ENCODE data around the gene DOCK2.

DNA sequence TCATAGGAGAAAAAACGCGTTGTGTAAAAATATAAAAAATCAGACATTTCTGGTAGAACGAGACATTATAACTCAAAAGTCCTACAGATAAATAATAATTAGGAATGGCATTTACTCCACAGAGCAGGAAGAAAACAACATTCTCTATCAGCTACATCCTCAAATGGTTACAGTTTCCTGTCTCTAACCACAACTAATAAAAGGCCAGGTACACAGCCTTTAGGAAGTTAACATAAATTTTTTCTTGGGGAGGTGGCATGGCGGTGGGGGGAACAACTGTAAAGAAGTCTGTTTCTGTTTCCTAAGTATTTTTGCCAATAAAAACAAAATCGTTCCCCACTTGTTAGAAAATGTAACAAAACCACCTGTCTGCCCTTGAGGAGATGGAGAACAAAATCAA, 298.7 kb downstream of the DOCK2 start:
- TF ChIP-seq, protein P1, sequence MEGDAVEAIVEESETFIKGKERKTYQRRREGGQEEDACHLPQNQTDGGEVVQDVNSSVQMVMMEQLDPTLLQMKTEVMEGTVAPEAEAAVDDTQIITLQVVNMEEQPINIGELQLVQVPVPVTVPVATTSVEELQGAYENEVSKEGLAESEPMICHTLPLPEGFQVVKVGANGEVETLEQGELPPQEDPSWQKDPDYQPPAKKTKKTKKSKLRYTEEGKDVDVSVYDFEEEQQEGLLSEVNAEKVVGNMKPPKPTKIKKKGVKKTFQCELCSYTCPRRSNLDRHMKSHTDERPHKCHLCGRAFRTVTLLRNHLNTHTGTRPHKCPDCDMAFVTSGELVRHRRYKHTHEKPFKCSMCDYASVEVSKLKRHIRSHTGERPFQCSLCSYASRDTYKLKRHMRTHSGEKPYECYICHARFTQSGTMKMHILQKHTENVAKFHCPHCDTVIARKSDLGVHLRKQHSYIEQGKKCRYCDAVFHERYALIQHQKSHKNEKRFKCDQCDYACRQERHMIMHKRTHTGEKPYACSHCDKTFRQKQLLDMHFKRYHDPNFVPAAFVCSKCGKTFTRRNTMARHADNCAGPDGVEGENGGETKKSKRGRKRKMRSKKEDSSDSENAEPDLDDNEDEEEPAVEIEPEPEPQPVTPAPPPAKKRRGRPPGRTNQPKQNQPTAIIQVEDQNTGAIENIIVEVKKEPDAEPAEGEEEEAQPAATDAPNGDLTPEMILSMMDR (conservative IDR thresholded peaks at IDR 0.05; ENCODE audit: low read depth, low read length): no peak
- no peak for TF ChIP-seq EZH2 (IDR thresholded peaks at IDR 0.05; ENCODE audit: borderline replicate concordance, low read depth, low read length, poor library complexity, severe bottlenecking)

All from A673 (cell line).